ENCODE data around the gene SLC12A3. TPM values are rescaled to one million over a fixed set of nuclear protein-coding genes. Genes with fewer than 3 reads are reported as not detected.
A peak's percentile ranks its signal among the peaks of the same experiment; 100 is the strongest.

SLC12A3 gene
- total RNA-seq, 2 donors from 2014 or later: not detected

DNA sequence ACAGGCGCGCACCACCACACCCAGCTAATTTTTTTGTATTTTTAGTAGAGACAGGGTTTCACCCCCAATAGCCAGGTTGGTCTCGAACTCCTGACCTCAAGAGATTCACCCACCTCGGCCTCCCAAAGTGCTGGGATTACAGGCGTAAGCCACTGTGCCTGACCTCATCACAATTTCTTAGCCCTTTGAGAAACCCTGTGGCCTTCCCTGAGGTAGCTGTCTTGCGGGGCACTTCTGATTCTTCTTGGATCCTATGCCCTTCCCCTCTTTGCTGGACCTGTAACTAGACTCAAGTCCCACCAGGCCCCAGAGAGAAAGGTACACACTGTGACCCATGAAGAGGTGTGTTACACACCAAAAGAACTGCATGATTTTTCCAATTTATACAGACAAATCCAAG lies 83.2 kb downstream of the SLC12A3 start:
- Histone ChIP-seq H3K9me3 (no peaks in the 10 kb centered on the region), H3K4me1 (ENCODE audit: control insufficient read depth in 1 of 2, low read depth in 2 of 2) (peaks cover 0 to 12% of the 10 kb centered on the region in 2 donors), H3K27me3 (replicated peaks; ENCODE audit: insufficient read depth) (no peaks in the 10 kb centered on the region), H3K27ac (no peak overlapping the region), H3K4me3 (no peak overlapping the region), H3K36me3 (peaks cover 12% of the 10 kb centered on the region)
- TF ChIP-seq, protein P1, sequence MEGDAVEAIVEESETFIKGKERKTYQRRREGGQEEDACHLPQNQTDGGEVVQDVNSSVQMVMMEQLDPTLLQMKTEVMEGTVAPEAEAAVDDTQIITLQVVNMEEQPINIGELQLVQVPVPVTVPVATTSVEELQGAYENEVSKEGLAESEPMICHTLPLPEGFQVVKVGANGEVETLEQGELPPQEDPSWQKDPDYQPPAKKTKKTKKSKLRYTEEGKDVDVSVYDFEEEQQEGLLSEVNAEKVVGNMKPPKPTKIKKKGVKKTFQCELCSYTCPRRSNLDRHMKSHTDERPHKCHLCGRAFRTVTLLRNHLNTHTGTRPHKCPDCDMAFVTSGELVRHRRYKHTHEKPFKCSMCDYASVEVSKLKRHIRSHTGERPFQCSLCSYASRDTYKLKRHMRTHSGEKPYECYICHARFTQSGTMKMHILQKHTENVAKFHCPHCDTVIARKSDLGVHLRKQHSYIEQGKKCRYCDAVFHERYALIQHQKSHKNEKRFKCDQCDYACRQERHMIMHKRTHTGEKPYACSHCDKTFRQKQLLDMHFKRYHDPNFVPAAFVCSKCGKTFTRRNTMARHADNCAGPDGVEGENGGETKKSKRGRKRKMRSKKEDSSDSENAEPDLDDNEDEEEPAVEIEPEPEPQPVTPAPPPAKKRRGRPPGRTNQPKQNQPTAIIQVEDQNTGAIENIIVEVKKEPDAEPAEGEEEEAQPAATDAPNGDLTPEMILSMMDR (IDR thresholded peaks at IDR 0.05): no peak
- ATAC-seq (ENCODE audit: insufficient number of reproducible peaks, low FRiP score, low read depth) (no peak), DNase-seq (ENCODE audit: low spot score) (no peak)

DNA sequence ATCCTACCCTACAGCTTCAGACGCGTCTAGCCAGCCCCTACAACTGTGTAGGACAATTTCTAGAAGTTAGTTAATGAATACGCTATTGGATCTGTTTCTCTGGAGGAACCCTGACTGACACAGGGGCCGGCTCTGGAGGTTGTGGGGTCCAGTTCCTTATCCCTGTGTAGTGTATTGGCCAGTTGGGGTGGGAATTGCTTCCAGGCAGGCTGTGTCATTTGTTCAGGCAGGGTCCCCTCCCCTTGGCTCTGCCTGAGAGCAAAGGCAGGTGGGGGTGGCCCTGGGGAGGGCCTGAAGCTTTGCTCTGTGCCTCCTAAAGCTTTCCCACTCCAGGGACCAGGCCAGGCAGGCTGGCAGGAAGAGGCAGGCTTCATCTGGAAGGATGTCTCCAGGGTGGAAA lies 85.0 kb downstream of the SLC12A3 start:
- H3K36me3 ChIP-seq: peaks cover 5% of the 10 kb centered on the region
- peaks cover 0 to 6% of the 10 kb centered on the region in 2 donors for H3K4me1 ChIP-seq (ENCODE audit: control insufficient read depth in 1 of 2, low read depth in 2 of 2)
- H3K27me3 ChIP-seq (replicated peaks; ENCODE audit: insufficient read depth): no peaks in the 10 kb centered on the region
- TF ChIP-seq, protein P1 (IDR thresholded peaks at IDR 0.05): no peak
- H3K9me3 ChIP-seq: no peaks in the 10 kb centered on the region
- DNase-seq (ENCODE audit: low spot score): no peak
- no peak for ATAC-seq (ENCODE audit: insufficient number of reproducible peaks, low FRiP score, low read depth)
- H3K4me3 ChIP-seq: no peak overlapping the region
- H3K27ac ChIP-seq: no peak overlapping the region

DNA sequence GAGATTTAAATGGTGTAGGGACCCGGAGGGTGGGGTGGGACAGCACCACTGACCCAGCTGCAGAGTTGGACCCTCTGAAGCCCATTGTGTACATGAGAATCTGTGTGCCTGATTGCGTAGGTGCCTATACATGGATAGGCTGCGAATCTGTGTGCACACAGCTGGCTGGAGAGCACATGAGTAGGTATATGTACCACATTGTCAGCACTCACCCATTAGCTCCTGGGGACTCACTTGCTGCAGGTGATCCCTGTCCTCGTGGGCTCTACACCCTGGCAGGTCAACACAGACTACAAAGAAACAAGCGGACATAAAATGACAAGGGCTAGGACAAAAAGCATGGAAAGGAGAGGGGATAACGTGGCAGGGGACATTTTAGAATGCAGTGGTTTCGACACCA lies 85.4 kb downstream of the SLC12A3 start:
- H3K27ac ChIP-seq: no peak overlapping the region
- TF ChIP-seq, protein P1 (IDR thresholded peaks at IDR 0.05): no peak

DNA sequence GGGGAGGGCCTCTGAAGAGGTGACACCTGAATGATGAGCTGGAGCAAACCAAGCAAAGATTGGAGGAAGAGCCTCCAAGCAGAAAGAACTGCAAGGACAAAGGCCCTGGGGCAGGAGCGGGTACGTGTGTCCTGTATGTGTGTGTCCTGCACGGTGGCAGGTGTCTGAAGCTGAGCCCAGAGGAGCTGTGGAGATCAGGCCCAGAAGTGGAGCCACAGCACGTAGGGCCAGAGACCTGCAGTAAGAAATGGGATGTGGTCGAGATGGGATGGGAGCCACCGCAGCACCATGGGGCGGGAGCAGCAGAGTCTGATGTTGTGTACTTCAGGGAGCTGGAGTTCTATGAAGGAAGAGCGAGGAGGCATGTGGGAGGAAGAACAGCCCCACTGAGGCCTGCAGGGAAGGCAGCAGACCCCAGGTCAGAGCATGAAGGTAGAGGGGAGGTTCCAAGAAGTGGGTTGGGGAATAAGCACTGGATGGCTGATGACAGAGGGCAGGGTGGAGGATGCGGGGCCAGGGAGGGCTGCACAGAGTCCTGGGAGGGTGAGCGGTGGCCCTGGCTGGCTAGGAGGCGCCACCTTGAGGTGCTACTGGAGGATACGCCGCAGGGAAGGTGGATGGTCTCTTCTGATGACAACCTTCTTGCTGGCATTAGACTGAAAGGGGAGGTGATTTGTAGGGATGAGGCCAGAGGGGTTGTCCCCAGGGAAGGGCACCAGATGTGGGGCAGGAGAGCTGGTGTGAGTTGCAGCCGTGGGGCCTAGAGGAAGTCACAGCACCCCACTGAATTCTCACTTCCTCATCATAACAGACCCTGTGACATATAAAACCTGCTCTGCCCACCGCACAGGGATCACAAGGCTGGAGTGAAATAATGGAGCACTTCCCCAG lies 86.1 kb downstream of the SLC12A3 start:
- Histone ChIP-seq H3K4me1 (ENCODE audit: control insufficient read depth in 1 of 2, low read depth in 2 of 2) (no peaks in the 10 kb centered on the region), H3K4me3 (no peak overlapping the region), H3K27me3 (replicated peaks; ENCODE audit: insufficient read depth) (no peaks in the 10 kb centered on the region), H3K36me3 (no peaks in the 10 kb centered on the region), H3K9me3 (no peaks in the 10 kb centered on the region), H3K27ac (no peak overlapping the region)
- ATAC-seq (ENCODE audit: insufficient number of reproducible peaks, low FRiP score, low read depth) (no peak), DNase-seq (ENCODE audit: low spot score) (no peak)
- TF ChIP-seq, protein P1 (IDR thresholded peaks at IDR 0.05): peak; percentile 36

More for the DNA sequence above, 85.4 kb downstream of the SLC12A3 start:
- Histone ChIP-seq H3K27me3 (replicated peaks; ENCODE audit: insufficient read depth) (no peaks in the 10 kb centered on the region), H3K4me1 (ENCODE audit: control insufficient read depth in 1 of 2, low read depth in 2 of 2) (peaks cover 0 to 2% of the 10 kb centered on the region in 2 donors), H3K9me3 (no peaks in the 10 kb centered on the region), H3K4me3 (no peak overlapping the region), H3K36me3 (peaks cover 1% of the 10 kb centered on the region)
- ATAC-seq (ENCODE audit: insufficient number of reproducible peaks, low FRiP score, low read depth) (no peak), DNase-seq (ENCODE audit: low spot score) (no peak)

DNA sequence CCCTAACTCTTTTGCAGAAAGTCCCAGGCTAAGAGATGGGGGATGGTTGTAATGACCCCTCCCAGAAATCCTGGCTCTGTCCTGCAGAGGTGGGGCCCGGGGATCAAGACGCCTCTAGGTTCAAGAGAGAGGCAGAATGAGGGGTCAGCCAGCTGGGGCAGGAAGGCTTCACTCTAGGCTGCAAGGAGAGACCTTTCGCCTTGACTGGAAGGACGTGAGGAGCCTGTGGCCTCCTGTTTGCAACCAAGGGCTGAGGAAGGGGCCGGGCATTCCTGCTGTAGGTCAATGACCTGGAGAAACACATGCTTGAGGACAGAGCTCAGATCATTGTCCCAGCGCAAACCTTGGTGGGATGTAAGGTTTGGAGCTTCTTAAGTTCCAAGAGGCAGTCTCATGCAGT lies 88.0 kb downstream of the SLC12A3 start:
- DNase-seq (ENCODE audit: low spot score): no peak
- TF ChIP-seq, protein P1 (IDR thresholded peaks at IDR 0.05): no peak
- no peaks in the 10 kb centered on the region for H3K36me3 ChIP-seq

More for the DNA sequence above, 88.0 kb downstream of the SLC12A3 start:
- Histone ChIP-seq H3K4me3 (no peak overlapping the region), H3K27ac (no peak overlapping the region), H3K9me3 (no peaks in the 10 kb centered on the region), H3K27me3 (replicated peaks; ENCODE audit: insufficient read depth) (no peaks in the 10 kb centered on the region), H3K4me1 (ENCODE audit: control insufficient read depth in 1 of 2, low read depth in 2 of 2) (no peaks in the 10 kb centered on the region)
- no peak for ATAC-seq (ENCODE audit: insufficient number of reproducible peaks, low FRiP score, low read depth)
